Erythroblast (primary cell): ENCODE results near the gene BARHL1.

ENCODE experiments used
- GATA1 ChIP-seq: IDR thresholded peaks from 2 replicates; pipeline ENCODE4 v1.6.1; 2011; ENCODE audit warnings: low read depth, mild to moderate bottlenecking, control low read depth, low read length, moderate library complexity
- POLR2A ChIP-seq: IDR thresholded peaks from 2 replicates; pipeline ENCODE4 v1.6.1; 2011; ENCODE audit warnings: mild to moderate bottlenecking, low read length

GRCh38 chr9:132638240-132638639 is 55.8 kb downstream of the BARHL1 start:
- TF ChIP-seq POLR2A (no peak), GATA1 (no peak)
